ENCODE measurements around the gene CMSS1.

CMSS1 gene

GRCh38 chr3:99980606-99981005, 162.9 kb downstream of the CMSS1 start (continued):
- TF ChIP-seq ZNF510 (tag by site-specific recombination; IDR thresholded peaks at IDR 0.05; ENCODE audit: insufficient replicate concordance) (no peak), ZNF830 (tag by site-specific recombination; IDR thresholded peaks at IDR 0.05; ENCODE audit: low read depth) (no peak), OVOL3 (tag by site-specific recombination; IDR thresholded peaks at IDR 0.05) (no peak), ZNF433 (tag by site-specific recombination; IDR thresholded peaks at IDR 0.05; ENCODE audit: low read depth) (no peak), ZNF19 (tag by site-specific recombination; IDR thresholded peaks at IDR 0.05; ENCODE audit: low read depth) (no peak), HIC1 (tag by site-specific recombination; IDR thresholded peaks at IDR 0.05) (no peak), ZNF248 (tag by site-specific recombination; IDR thresholded peaks at IDR 0.05) (no peak), ZNF112 (tag by site-specific recombination; IDR thresholded peaks at IDR 0.05) (no peak)

- ChIA-PET CTCF (no interaction called here), POLR2A (no interaction called here)
- Histone ChIP-seq H3K27ac (ENCODE audit: extremely low read depth, low read depth, low read length) (no peak overlapping the region), H3K9me3 (ENCODE audit: control insufficient read depth, insufficient read depth, low read depth, low read length) (no peaks in the 10 kb centered on the region), H3K4me1 (ENCODE audit: control insufficient read depth, insufficient read depth, low read length) (no peaks in the 10 kb centered on the region; the same call in 1 of the 2 replicates), H3K36me3 (ENCODE audit: control insufficient read depth in 2 of 2, insufficient read depth in 1 of 2, low read length in 2 of 2) (no peaks in the 10 kb centered on the region), H3K4me3 (ENCODE audit: low read depth, low read length) (no peak overlapping the region)
- no peak for TF ChIP-seq ZNF24 (tag by site-specific recombination; IDR thresholded peaks at IDR 0.05)
- no peak for TF ChIP-seq HOXA7 (CRISPR knock-in tag; IDR thresholded peaks at IDR 0.05; ENCODE audit: borderline replicate concordance)
- TF ChIP-seq ZNF341 (tag by site-specific recombination; IDR thresholded peaks at IDR 0.05; ENCODE audit: low read depth): no peak
- TF ChIP-seq ZNF514 (tag by site-specific recombination; IDR thresholded peaks at IDR 0.05): no peak
- no peak for TF ChIP-seq ZBTB7A (tag by site-specific recombination; IDR thresholded peaks at IDR 0.05; ENCODE audit: low read depth)
- no peak for TF ChIP-seq ZNF394 (tag by site-specific recombination; IDR thresholded peaks at IDR 0.05; ENCODE audit: borderline replicate concordance)
- no peak for TF ChIP-seq ZNF449 (tag by site-specific recombination; IDR thresholded peaks at IDR 0.05)
- TF ChIP-seq REPIN1 (tag by site-specific recombination; IDR thresholded peaks at IDR 0.05; ENCODE audit: low read depth): no peak
- no peak for TF ChIP-seq ZNF248 (tag by site-specific recombination; IDR thresholded peaks at IDR 0.05)
- TF ChIP-seq ZNF596 (tag by site-specific recombination; IDR thresholded peaks at IDR 0.05): no peak
- TF ChIP-seq KLF10 (tag by site-specific recombination; IDR thresholded peaks at IDR 0.05): no peak
- TF ChIP-seq ZNF777 (tag by site-specific recombination; IDR thresholded peaks at IDR 0.05; ENCODE audit: borderline replicate concordance): no peak
- no peak for TF ChIP-seq ZSCAN16 (tag by site-specific recombination; IDR thresholded peaks at IDR 0.05)
- no peak for TF ChIP-seq HIC1 (tag by site-specific recombination; IDR thresholded peaks at IDR 0.05)
Observed at GRCh38 chr3:99981138-99981537, 163.5 kb downstream of the CMSS1 start.
